22Rv1 (cell line): Measurements from ENCODE around the gene RPS27.

Source experiments
- H3K27ac ChIP-seq: fragments of 450-650 bp; 2 replicates; pipeline ENCODE4 v1.5.1; 2017
- ZFX ChIP-seq: fragments of 450-650 bp; IDR thresholded peaks from 2 replicates; pipeline ENCODE4 v1.6.1; 2017; ENCODE audit warnings: antibody characterized with exemption, borderline replicate concordance
- TF ChIP-seq, protein P1 (sequence below): fragments of 450-650 bp; IDR thresholded peaks from 2 replicates; pipeline ENCODE4 v1.5.1; 2017; ENCODE audit warnings: mild to moderate bottlenecking

RPS27 gene

DNA sequence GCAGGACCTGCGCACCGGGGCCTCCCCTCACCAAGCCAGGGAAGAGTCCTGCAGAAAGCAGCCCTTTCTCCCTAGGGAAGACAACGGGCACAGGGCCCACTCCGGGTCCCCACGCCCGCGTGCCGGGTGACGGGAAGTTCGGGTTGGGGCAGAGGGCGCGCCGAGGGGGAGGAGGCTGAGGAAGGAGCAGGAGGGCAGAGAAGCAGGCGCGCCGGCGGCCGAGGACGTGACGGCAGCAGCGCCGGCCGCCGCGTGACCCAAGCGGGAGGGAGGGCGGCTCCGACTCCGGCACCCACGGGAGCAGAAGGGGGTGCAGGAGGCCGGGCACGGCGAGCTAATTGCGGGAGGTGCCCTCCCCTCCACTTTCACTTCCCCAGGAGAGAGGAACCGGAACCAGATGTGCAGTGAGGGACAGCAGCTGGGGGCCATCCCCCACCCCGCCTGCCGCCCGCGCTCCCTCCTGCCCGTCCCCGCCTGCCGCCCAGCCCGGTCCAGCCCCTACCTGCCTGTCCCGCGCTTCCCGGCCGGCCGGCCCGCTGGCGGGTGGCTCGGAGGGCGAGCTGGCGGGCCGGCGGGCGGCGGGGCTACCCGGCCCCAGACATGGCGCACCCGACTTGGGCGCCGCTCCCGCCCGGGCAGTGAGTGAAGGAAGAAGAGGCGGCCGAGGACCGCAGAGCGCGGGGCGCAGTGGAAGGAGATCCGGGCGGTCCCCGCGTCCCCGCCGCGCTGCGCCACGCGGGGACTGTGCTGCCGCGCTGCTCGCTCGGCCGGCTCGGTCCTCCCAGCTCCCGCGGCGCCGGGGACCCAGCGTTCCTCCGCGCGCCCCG is 44.6 kb upstream of the RPS27 start:
- H3K27ac ChIP-seq, result peak overlapping the region; percentile 95

DNA sequence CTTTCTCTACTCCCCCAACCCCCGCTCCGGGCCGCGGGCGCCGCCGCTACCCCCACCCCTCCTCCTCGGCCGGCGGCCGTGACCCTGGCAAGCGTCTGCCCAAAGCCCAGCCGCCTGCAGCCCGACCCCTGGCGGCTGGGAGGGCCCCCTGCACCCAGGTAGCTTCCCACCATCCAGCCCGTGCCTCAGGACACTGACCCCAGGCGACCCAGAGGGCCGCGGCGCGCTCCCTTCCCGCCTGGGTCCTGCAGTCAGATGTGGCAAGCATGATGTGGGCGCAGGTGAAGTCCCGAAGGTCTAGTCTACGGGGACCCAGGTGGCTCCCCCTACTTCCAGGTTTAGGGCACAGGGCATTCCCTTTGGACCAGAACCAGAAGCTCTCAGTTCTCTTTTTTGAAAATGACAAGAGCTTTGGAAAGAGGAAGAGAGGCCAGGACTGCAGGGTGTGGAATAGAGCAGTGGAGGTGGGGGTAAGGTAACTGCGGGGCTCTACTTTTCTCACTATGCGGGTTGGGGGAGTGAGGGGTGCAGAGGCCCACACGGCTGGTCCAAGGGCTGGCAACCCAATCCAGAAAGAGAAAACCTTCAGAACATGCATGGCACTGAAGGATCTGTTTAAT is 43.8 kb upstream of the RPS27 start, which contains the start of gene DENND4B:
Gene DENND4B, minus strand, starts transcription at position 97 of the 620 bp plus-strand sequence. CDS start 2,344 bp downstream, outside the sequence.
- peak within 1 kb of the TSS; percentile 95 for H3K27ac ChIP-seq
- TF ChIP-seq, protein P1, sequence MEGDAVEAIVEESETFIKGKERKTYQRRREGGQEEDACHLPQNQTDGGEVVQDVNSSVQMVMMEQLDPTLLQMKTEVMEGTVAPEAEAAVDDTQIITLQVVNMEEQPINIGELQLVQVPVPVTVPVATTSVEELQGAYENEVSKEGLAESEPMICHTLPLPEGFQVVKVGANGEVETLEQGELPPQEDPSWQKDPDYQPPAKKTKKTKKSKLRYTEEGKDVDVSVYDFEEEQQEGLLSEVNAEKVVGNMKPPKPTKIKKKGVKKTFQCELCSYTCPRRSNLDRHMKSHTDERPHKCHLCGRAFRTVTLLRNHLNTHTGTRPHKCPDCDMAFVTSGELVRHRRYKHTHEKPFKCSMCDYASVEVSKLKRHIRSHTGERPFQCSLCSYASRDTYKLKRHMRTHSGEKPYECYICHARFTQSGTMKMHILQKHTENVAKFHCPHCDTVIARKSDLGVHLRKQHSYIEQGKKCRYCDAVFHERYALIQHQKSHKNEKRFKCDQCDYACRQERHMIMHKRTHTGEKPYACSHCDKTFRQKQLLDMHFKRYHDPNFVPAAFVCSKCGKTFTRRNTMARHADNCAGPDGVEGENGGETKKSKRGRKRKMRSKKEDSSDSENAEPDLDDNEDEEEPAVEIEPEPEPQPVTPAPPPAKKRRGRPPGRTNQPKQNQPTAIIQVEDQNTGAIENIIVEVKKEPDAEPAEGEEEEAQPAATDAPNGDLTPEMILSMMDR, result peak; percentile 100
- no peak for TF ChIP-seq ZFX

More for the DNA sequence above, 44.6 kb upstream of the RPS27 start:
- no peak for TF ChIP-seq ZFX
- TF ChIP-seq, protein P1, result no peak

DNA sequence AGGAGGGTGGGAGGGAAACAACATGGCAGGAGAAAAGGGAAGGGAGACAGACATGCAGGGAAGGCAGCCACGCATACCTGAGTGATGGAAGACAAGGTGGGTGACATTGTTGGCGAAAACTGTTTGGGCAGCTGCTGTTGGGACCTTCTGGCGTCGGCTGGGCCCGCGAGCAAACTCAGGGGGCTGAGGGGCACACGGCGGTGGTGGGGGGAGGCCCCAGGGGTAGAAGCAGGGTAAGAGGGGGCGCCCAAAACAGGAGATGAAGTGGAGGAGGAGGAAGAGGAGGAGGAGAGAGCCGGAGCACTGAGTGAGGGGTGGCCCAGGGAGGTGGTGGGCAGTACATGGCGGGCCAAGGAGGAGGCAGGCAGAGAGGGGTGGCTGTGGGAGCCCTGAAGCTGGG is 39.4 kb upstream of the RPS27 start:
- no peak for TF ChIP-seq ZFX
- no peak overlapping the region for H3K27ac ChIP-seq

DNA sequence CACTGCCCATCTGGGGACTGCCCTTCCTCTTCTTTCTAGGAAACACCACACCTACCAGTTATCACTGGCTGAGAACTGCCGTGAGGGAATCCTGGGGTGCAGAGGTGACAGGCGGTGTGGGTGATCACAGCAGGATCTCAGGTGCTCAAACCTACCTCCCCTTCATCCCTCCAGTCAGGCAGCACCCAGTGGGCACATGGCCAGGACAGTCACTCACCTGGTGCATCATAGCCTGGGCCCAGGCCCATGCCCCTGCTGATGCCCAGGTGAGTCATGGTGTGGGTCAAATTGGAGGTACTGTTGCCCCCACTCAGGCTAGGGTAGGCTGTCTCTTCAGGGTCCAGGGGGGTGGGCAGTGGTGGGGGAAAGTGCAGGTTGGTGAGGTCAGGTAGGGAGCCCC is 38.8 kb upstream of the RPS27 start:
- TF ChIP-seq, protein P1, result no peak
- no peak for TF ChIP-seq ZFX

DNA sequence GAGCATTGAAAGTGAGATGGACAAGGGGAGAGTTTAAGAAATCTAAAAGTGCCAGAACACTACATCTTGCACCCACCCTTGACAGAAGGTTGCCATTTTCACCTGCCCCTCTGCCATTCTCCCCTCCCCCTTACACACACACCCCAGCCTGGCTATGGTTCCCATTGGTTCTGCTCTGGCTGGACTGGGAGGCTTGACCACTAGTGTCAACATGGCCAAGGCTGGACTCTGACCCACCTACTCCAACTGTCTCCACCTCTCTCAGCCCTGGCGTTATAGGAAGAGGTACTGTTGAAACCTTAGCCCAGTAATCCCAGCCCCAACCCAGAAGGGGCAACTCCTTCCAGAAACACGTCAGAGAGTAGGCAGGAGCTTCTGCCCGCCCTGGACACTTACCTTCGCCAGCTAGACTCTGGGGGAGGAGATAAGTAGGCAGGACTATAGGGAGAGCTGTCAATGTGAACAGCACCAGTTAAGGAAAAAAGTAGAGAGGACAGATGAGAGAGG is 36.6 kb upstream of the RPS27 start:
- no peak overlapping the region for H3K27ac ChIP-seq
- TF ChIP-seq ZFX, result no peak
- TF ChIP-seq, protein P1, result no peak

More for the DNA sequence above, 38.8 kb upstream of the RPS27 start:
- H3K27ac ChIP-seq, result no peak overlapping the region

DNA sequence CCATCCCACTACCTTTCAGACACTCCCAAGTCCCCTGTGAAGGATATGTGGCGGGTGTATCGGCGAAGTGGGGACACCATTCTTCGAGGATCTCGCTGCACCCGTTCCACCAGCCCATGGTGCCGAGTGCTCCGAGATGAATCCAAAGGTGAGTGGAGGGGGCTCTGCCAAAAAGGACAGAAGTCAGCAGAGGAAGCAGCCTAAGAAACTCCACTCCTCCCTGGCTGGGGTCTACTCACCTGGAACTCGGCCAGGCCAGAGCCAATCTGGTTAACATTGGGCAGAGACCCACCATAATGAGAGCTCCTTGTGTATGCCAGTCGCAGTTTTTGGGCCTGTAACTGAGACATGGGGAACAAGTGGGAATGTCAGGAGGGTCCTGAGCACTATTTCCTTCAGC is 35.7 kb upstream of the RPS27 start:
- no peak for TF ChIP-seq ZFX
- no peak overlapping the region for H3K27ac ChIP-seq

DNA sequence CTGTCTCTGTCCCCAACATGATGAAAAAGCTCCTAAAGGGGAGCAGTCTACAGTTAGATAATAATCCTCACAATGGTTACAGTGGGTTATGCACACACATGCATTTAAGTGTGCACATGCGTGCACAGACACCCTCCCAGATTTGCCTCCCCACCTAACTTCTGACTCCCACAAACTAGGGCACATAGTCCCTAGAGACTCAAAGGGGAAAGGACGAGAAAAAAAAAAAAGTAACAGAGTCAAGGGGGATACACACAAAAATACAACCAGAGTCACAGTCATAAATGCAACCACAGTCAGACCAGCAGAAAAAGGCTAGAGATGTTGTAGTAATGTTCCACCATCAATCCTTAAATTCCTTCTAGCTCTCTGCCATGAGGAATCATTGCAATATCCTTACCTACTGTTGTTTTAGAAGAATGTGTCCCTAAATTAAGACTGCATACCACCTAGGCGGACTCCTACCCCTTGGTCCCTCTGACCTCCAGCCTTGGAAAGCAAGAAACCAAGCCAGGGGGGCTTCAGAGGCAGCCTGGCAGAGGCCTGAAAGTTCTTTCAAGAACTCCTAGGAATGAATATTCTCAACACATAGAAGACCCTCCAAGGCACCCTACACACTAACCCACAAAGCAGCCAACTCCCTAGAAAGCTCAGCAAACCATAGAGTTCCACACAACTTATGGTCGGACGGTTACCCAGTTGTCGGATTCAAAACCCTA is 33.4 kb upstream of the RPS27 start:
- no peak for TF ChIP-seq ZFX
- TF ChIP-seq, protein P1, result no peak
- peak overlapping the region; percentile 100 for H3K27ac ChIP-seq
